Small intestine (tissue), 7 donors: ENCODE results near the gene PTPRK. TPM values are rescaled to one million over a fixed set of nuclear protein-coding genes. Genes with fewer than 3 reads are reported as not detected.

ENCODE experiments used
- DNase-seq, 2 donors: peaks; one replicate each; pipeline versions ENCODE4 v3.0.0 to v3.0.0-alpha.2; 2013
- FAIRE-seq: peaks from 2 replicates; lab custom pipeline; 2012; peaks lifted over from hg19 to GRCh38; lab: Jason Lieb, UNC
- H3K27ac ChIP-seq, 3 donors: one replicate each; pipeline ENCODE4 v1.5.1; 2013; ENCODE audit warnings: low read length in 2 of 3, mild to moderate bottlenecking in 2 of 3, control low read depth in 1 of 3, inconsistent platforms in 1 of 3, low read depth in 1 of 3, moderate library complexity in 1 of 3
- H3K27me3 ChIP-seq, 3 donors: one replicate each; pipeline ENCODE4 v1.6.1; 2013; ENCODE audit warnings: low read length in 3 of 3, inconsistent platforms in 1 of 3; ENCODE audit not compliant: control insufficient read depth in 3 of 3, insufficient read depth in 3 of 3
- H3K36me3 ChIP-seq, 3 donors: one replicate each; pipeline ENCODE4 v1.6.1; 2013; ENCODE audit warnings: low read length in 3 of 3, inconsistent platforms in 1 of 3, low read depth in 1 of 3, mild to moderate bottlenecking in 1 of 3, moderate library complexity in 1 of 3; ENCODE audit not compliant: control insufficient read depth in 3 of 3, insufficient read depth in 2 of 3
- H3K4me1 ChIP-seq, 3 donors: one replicate each; pipeline ENCODE4 v1.6.1; 2013; ENCODE audit warnings: low read length in 2 of 3, inconsistent platforms in 1 of 3, low read depth in 1 of 3, mild to moderate bottlenecking in 1 of 3, moderate library complexity in 1 of 3; ENCODE audit not compliant: control insufficient read depth in 3 of 3, insufficient read depth in 2 of 3
- H3K4me3 ChIP-seq, 3 donors: one replicate each; pipeline ENCODE4 v1.5.1; 2013; ENCODE audit warnings: low read length in 3 of 3, control low read depth in 1 of 3, inconsistent platforms in 1 of 3, low read depth in 1 of 3, mild to moderate bottlenecking in 1 of 3, moderate library complexity in 1 of 3
- H3K9me3 ChIP-seq, 2 donors: one replicate each; pipeline ENCODE4 v1.6.1; 2013; ENCODE audit warnings: low read depth in 1 of 2, low read length in 1 of 2; ENCODE audit not compliant: control insufficient read depth in 2 of 2, insufficient read depth in 1 of 2
- WGBS, 3 donors: extraction: QIAGEN DNeasy Blood & Tissue Kit; methylation state at CpG; one replicate each; pipeline ENCODE4 v1.1.7; 2013; 5-methylcytosine and 5-hydroxymethylcytosine counted together
- polyA plus RNA-seq, 4 donors: library from polyadenylated mRNA; stranded (reverse) in 3 of 4; unstranded in 1 of 4; fragments of 200-250 nt in 3 of 4; fragments of 120-200 nt in 1 of 4; gene quantifications; one replicate each; pipeline versions ENCODE4 v1.2.1 to v1.2.3, GENCODE V29; 2013
- donor health status: healthy with polysubstance abuse.
- donor health status: control.
- donor health status: control.
- donor health status: Bipolar disorder and iron deficiency.
- donor health status: healthy.

PTPRK gene
- polyA plus RNA-seq, 4 donors, result 15.9 to 72.5 (median 20.6) TPM

DNA sequence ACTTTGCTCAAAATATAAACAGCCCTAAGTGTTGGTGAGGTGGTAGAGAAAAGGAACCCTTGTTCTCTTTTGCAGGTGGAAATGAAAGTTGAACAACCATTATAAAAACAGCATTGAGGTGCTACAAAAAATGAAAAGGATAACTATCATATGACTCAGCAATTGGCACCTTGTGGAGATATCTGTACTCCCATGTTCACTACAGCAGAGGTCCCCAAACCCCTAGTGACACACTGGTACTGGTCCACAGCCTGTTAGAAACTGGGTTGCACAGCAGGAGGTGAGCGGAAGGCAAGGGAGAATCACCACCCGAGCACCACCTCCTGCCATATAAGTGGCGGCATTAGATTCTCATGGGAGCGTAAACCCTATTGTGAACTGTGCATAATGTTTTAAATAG, 352.2 kb downstream of the PTPRK start:
- FAIRE-seq (no peak), DNase-seq (no peak)
- Histone ChIP-seq H3K4me3 (no peak overlapping the region), H3K27ac (no peak overlapping the region), H3K4me1 (no peaks in the 10 kb centered on the region), H3K36me3 (peaks cover 0 to 4% (median 0%) of the 10 kb centered on the region in 3 donors), H3K27me3 (no peaks in the 10 kb centered on the region), H3K9me3 (peaks cover 0 to 5% of the 10 kb centered on the region in 2 donors)
- 98 to 99% (median 99%) methylated on average over 4 of the region's 4 CpGs for WGBS, 3 donors

DNA sequence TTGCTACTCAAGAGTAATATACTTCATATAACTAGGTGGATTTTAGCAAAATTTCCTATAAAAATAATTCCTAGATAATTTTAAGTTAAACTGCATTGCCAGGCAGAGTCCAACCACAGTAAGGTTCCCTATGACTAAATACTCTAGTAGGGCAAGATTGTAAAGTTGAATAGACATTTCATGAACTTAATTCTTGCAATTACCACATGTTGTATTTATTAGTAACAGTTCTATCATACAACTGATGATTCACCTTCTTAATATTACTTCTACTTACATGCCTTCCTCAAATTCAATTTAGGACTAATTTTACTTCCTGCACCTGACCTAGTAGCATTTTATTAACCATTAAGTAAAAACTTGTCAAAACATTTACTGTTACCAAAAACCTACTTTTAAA, 352.8 kb downstream of the PTPRK start:
- no peaks in the 10 kb centered on the region for H3K27me3 ChIP-seq
- H3K4me1 ChIP-seq, result no peaks in the 10 kb centered on the region
- no peak for FAIRE-seq
- peaks cover 0 to 4% (median 0%) of the 10 kb centered on the region in 3 donors for H3K36me3 ChIP-seq
- no peak overlapping the region for H3K4me3 ChIP-seq
- no peak for DNase-seq
- H3K9me3 ChIP-seq, result peaks cover 0 to 5% of the 10 kb centered on the region in 2 donors
- H3K27ac ChIP-seq, result no peak overlapping the region

DNA sequence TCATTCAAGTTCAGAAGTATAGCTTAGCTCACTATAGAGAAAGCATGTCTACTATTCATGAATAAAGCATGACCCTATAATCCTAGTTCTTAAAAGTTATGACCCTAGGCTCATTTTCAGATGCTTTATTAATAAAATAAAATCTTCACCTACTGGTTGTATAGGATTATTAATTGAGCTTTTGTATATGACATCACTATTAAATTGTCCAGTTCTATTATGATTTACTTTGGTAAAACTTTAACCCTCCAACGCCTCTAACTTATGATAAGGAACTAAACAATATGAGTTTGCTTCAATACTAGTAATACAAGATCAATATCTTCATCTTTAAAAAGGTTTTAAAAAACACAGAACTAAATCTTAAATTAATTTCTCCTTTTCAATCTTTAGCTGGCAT, 356.1 kb downstream of the PTPRK start:
- DNase-seq, result no peak
- Histone ChIP-seq H3K4me1 (no peaks in the 10 kb centered on the region), H3K27me3 (no peaks in the 10 kb centered on the region), H3K4me3 (no peak overlapping the region), H3K9me3 (peaks cover 0 to 5% of the 10 kb centered on the region in 2 donors), H3K36me3 (peaks cover 0 to 4% (median 0%) of the 10 kb centered on the region in 3 donors), H3K27ac (no peak overlapping the region)
- FAIRE-seq, result no peak
- WGBS, 3 donors, result 40 to 69% (median 46%) methylated on average over 1 of the region's 1 CpG

DNA sequence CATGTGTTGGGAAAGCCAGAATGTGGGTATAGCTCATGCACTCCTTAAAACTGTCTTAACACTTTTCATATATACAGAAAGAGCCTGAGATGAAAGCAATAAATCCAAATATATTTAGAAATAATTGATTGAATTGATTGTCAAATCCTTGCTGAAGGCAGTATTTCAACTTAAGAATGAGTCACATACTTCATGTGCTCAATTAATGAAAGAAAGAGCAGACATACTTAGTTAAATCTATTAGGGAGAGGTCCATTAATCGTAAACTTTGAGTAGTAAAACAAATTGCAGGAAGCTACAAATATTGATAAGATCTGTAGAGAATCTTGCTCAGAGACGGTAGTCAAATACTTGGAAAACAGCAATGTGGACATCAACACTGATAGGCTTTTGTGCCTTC, 358.0 kb downstream of the PTPRK start:
- Histone ChIP-seq H3K4me3 (no peak overlapping the region), H3K4me1 (no peaks in the 10 kb centered on the region), H3K27ac (no peak overlapping the region), H3K27me3 (no peaks in the 10 kb centered on the region), H3K9me3 (no peaks in the 10 kb centered on the region), H3K36me3 (no peaks in the 10 kb centered on the region)
- DNase-seq, result no peak
- no peak for FAIRE-seq
- WGBS, 3 donors, result 28 to 66% (median 43%) methylated on average over 2 of the region's 2 CpGs

DNA sequence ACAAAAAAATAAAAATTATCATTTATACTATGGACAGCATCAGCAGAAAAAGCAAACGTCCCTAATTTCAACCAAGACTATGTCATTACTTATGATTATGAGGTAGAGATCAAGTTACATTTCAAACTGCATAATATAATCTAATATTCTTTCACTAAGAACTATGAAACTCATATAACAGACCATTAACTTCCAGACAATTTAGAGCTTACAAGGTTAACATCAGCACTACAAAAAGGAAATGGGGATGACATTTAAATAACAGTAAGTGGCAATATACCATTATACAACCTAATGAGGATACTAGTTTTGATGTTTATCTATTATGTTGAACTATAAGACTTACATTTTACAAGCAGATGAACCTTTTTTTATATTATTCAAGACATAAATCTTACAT, 358.6 kb downstream of the PTPRK start:
- Histone ChIP-seq H3K9me3 (no peaks in the 10 kb centered on the region), H3K36me3 (no peaks in the 10 kb centered on the region), H3K4me1 (no peaks in the 10 kb centered on the region), H3K27ac (no peak overlapping the region), H3K27me3 (no peaks in the 10 kb centered on the region), H3K4me3 (no peak overlapping the region)
- FAIRE-seq (no peak), DNase-seq (no peak)
- WGBS, 3 donors, result 54 to 69% (median 57%) methylated on average over 1 of the region's 1 CpG

DNA sequence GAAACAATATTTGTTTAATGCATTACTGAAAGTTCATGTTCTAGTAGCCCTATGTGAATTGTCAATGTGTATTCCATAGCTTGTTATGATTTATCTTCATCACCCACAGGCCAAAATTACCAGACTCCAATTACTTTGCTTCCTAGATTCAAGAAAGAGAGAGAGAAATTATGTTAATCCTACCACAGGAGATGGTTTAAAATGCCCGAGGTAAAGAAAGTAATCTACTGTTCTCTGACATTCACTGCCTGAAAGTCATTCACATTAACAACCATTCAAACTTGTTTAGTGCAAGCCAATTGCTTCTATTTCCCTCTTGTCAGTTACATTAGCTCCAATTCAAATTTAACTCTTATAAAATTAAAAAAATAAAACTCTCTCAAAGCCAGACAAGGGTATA, 359.1 kb downstream of the PTPRK start:
- 74 to 86% (median 80%) methylated on average over 1 of the region's 1 CpG for WGBS, 3 donors
- no peaks in the 10 kb centered on the region for H3K9me3 ChIP-seq

DNA sequence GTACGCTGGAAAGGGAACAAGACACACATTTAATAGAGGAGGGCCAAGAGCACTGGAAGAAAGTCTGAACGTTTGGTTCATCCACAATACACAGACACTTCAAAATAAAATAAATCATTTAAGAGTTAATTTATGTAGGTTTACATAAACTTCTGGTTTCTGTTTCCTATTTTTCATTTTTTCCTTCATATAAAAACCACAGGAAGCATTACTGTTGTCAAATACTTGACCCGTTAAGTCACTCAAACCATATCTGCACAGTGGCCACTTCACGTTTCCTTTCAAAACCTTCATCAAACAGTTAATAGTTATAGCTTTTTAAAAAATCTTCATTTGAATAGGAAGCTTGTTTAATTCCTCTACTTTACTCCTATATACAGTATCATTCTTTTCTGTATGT, 361.9 kb downstream of the PTPRK start:
- DNase-seq (no peak), FAIRE-seq (no peak)
- no peaks in the 10 kb centered on the region for H3K4me1 ChIP-seq
- no peaks in the 10 kb centered on the region for H3K9me3 ChIP-seq
- WGBS, 3 donors, result 62 to 82% (median 67%) methylated on average over 4 of the region's 4 CpGs
- no peak overlapping the region for H3K27ac ChIP-seq
- no peaks in the 10 kb centered on the region for H3K36me3 ChIP-seq
- H3K27me3 ChIP-seq, result no peaks in the 10 kb centered on the region
- no peak overlapping the region for H3K4me3 ChIP-seq

More for the DNA sequence above, 359.1 kb downstream of the PTPRK start:
- no peak for FAIRE-seq
- Histone ChIP-seq H3K27me3 (no peaks in the 10 kb centered on the region), H3K4me3 (no peak overlapping the region), H3K4me1 (no peaks in the 10 kb centered on the region), H3K27ac (no peak overlapping the region), H3K36me3 (no peaks in the 10 kb centered on the region)
- no peak for DNase-seq

DNA sequence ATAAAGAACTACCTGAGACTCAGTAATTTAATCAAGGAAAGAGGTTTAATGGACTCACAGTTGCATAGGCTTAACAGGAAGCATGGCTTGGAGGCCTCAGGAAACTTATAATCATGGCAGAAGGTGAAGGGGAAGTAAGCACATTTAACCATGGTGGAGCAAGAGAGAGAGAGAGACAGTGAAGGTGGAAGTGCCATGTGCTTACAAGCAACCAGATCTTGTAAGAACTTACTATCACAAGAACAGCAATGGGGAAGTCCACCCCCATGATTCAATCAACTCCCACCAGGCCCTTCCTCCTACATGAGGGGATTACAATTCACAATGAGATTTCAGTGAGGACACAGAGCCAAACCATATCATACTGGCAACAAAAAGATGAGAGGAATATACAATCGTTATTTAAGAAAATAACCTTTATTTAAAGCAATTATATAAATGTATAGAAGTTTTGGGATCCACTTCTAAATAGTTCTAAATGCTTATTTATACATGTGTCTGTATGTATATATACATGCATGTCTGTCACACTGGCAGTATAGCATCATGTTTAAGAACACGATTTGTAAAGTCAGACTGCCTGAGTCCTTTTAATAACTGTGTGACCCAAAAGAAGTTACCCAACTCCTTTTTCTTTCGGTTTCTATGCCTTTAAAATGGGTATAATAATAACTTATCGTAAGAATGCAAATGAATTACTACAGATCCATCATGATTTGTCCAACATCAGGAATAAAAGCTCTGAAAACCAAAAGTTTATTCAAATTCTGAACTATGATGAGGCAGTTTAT, 363.9 kb downstream of the PTPRK start:
- no peaks in the 10 kb centered on the region for H3K27me3 ChIP-seq

DNA sequence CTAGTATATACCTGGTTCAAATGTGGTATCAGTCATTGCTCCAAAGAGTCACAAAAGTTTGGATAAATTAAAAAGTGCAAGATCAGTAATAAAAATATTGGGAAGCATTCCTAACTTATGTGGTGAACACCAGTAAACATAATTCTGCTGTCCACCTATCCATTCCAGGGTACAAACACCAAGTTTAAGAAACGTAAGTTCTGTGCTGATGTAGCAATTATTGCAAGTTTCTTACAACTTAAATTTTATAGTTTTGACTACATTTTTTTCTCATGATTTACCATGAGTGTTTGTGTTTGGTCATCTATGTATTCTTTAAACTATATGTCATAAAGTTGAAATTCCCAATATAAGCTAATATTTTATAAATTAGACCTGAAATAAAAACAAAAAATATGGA, 364.6 kb downstream of the PTPRK start:
- H3K27ac ChIP-seq, result no peak overlapping the region
- no peak overlapping the region for H3K4me3 ChIP-seq
- 95 to 100% (median 98%) methylated on average over 1 of the region's 1 CpG for WGBS, 3 donors
- H3K36me3 ChIP-seq, result no peaks in the 10 kb centered on the region
- no peaks in the 10 kb centered on the region for H3K4me1 ChIP-seq
- peak; percentile 10 for FAIRE-seq
- no peak for DNase-seq
- H3K9me3 ChIP-seq, result no peaks in the 10 kb centered on the region
- H3K27me3 ChIP-seq, result no peaks in the 10 kb centered on the region

More for the DNA sequence above, 363.9 kb downstream of the PTPRK start:
- Histone ChIP-seq H3K9me3 (no peaks in the 10 kb centered on the region), H3K27ac (no peak overlapping the region), H3K36me3 (no peaks in the 10 kb centered on the region), H3K4me1 (no peaks in the 10 kb centered on the region), H3K4me3 (no peak overlapping the region)
- WGBS, 3 donors, result 90 to 95% (median 95%) methylated on average over 4 of the region's 4 CpGs
- DNase-seq (no peak), FAIRE-seq (no peak)
